Body of pancreas (tissue), 4 donors: ENCODE results near the gene TLE1. TPM values are rescaled to one million over a fixed set of nuclear protein-coding genes. Genes with fewer than 3 reads are reported as not detected.

Source experiments
- ATAC-seq: fragments of 150-250 bp; one replicate; pipeline ENCODE4 v1.9.1; 2016
- DNase-seq, 4 donors: peaks; one replicate each; pipeline ENCODE4 v3.0.0-alpha.2; 2019
- H3K27ac ChIP-seq, 4 donors: fragments of 200-600 bp; sonication (generic); 1 replicate in 3 of 4; 2 replicates in 1 of 4; pipeline versions ENCODE4 v1.5.1 to v1.6.1; 2016 to 2019; ENCODE audit warnings: mild to moderate bottlenecking in 1 of 4, mixed read lengths in 1 of 4, moderate library complexity in 1 of 4
- H3K27me3 ChIP-seq, 2 donors: fragments of 200-600 bp; sonication (generic); one replicate each; pipeline ENCODE4 v1.6.0; 2016; ENCODE audit warnings: mild to moderate bottlenecking in 1 of 2
- H3K36me3 ChIP-seq, 2 donors: fragments of 200-600 bp; sonication (generic); replicated peaks in 1 of 2; 2 replicates each; pipeline ENCODE4 v1.5.1; 2016; ENCODE audit warnings: low read depth in 2 of 2; ENCODE audit not compliant: insufficient read depth in 1 of 2
- H3K4me1 ChIP-seq: fragments of 200-600 bp; sonication (generic); one replicate; pipeline ENCODE4 v1.6.0; 2016
- H3K4me3 ChIP-seq, 2 donors: fragments of 200-600 bp; sonication (generic); 1 replicate in 1 of 2; 2 replicates in 1 of 2; pipeline ENCODE4 v1.5.1; 2016 to 2019
- H3K9me3 ChIP-seq, 3 donors: fragments of 200-600 bp; sonication (generic); 1 replicate in 2 of 3; 2 replicates in 1 of 3; pipeline ENCODE4 v1.5.1; 2016
- POLR2A ChIP-seq, 3 donors: fragments of 450-650 bp; IDR thresholded peaks; one replicate each; pipeline ENCODE4 v1.6.1; 2016; ENCODE audit warnings: antibody characterized with exemption in 3 of 3, mild to moderate bottlenecking in 2 of 3
- WGBS, 2 donors: methylation state at CpG; one replicate each; pipeline ENCODE4 v1.1.5; 2017; 5-methylcytosine and 5-hydroxymethylcytosine counted together
- intact Hi-C: fragments of 100-400 bp; cut with DNase I; formaldehyde crosslinking; loops from one replicate; pipeline ENCODE4 v1.15.1; 2023
- total RNA-seq, 2 donors: library from RNA; depleted of rRNA; stranded (reverse); fragments of >200 nt; gene quantifications; one replicate each; pipeline ENCODE4 v1.1.0, GENCODE V29; 2016
- TF ChIP-seq, protein P1 (sequence below), 7 experiments: fragments of 450-650 bp in 4 of 7; fragments of 200-600 bp in 3 of 7; sonication (generic) in 3 of 7; IDR thresholded peaks; one replicate each; pipeline ENCODE4 v1.5.1; 2016 to 2019; ENCODE audit warnings: antibody characterized with exemption in 7 of 7

TLE1 gene
- total RNA-seq, 2 donors from 2014 or later = 49.5 to 58.3 TPM

DNA sequence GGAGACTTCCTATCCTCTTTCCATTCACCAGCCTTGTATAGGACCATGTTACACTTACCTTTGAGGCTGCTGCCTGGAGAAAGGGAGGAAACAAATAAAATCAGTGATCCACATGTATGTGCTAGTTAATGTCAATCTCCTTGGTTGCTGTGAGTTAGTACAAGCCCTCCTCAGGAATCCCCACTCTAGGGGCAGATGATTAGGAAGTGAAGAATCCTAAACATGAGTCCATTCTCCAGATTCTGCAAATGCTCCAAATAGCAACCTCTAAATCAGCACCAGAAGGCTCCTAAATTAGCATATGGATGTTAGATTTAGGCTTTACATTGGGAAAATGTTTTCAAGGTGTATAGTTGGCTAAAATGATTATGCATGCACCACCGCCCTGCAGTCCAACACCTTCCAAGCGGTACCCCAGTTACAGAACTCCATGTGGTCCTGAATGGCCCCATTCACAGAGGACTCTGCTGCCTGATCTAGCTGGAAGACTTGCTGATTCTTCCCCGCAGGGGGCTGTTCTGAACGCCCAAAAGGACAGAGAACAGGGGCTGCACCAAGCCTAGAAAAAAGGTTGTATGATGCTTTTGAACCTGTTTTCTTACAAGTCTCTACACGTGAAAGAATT is 123.2 kb downstream of the TLE1 start:
- intact Hi-C loops = no loop called here
- Histone ChIP-seq H3K4me1 (peaks cover 14% of the 10 kb centered on the region), H3K4me3 (no peak overlapping the region), H3K27ac (no peak overlapping the region), H3K36me3 (no peaks in the 10 kb centered on the region), H3K9me3 (no peaks in the 10 kb centered on the region), H3K27me3 (no peaks in the 10 kb centered on the region)
- 88 to 91% methylated on average over 5 of the region's 5 CpGs for WGBS, 2 donors
- DNase-seq (no peak), ATAC-seq (no peak)
- no peak for TF ChIP-seq POLR2A (IDR thresholded peaks at IDR 0.05)
- TF ChIP-seq, protein P1, sequence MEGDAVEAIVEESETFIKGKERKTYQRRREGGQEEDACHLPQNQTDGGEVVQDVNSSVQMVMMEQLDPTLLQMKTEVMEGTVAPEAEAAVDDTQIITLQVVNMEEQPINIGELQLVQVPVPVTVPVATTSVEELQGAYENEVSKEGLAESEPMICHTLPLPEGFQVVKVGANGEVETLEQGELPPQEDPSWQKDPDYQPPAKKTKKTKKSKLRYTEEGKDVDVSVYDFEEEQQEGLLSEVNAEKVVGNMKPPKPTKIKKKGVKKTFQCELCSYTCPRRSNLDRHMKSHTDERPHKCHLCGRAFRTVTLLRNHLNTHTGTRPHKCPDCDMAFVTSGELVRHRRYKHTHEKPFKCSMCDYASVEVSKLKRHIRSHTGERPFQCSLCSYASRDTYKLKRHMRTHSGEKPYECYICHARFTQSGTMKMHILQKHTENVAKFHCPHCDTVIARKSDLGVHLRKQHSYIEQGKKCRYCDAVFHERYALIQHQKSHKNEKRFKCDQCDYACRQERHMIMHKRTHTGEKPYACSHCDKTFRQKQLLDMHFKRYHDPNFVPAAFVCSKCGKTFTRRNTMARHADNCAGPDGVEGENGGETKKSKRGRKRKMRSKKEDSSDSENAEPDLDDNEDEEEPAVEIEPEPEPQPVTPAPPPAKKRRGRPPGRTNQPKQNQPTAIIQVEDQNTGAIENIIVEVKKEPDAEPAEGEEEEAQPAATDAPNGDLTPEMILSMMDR (IDR thresholded peaks at IDR 0.05) = no peak

DNA sequence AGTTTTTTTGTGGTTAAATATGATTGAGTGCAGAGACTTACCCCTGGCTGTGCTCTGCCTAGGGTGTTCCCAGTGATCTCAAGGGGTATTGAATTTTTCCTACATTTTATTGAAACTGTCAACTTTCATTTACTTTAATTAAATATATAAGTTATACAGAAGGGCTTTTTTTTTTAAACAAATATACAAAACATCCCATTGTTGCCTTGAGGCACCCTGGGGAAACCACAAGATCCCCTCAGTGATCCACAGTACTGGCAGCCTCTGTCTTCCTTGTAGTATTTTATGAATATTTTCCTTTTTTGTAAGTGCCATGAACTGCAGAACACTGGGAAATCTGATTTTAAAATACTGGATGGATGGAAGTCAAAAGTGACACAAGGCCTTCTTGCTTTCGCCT is 123.7 kb downstream of the TLE1 start:
- ATAC-seq (peak; percentile 2), DNase-seq (no peak)
- Histone ChIP-seq H3K4me3 (no peak overlapping the region), H3K4me1 (peaks cover 14% of the 10 kb centered on the region), H3K27me3 (no peaks in the 10 kb centered on the region), H3K9me3 (no peaks in the 10 kb centered on the region), H3K27ac (no peak overlapping the region), H3K36me3 (no peaks in the 10 kb centered on the region)
- 89 to 95% methylated on average over 1 of the region's 1 CpG for WGBS, 2 donors
- TF ChIP-seq POLR2A (IDR thresholded peaks at IDR 0.05) = no peak
- TF ChIP-seq, protein P1 (IDR thresholded peaks at IDR 0.05) = no peak
- intact Hi-C loops = no loop called here

DNA sequence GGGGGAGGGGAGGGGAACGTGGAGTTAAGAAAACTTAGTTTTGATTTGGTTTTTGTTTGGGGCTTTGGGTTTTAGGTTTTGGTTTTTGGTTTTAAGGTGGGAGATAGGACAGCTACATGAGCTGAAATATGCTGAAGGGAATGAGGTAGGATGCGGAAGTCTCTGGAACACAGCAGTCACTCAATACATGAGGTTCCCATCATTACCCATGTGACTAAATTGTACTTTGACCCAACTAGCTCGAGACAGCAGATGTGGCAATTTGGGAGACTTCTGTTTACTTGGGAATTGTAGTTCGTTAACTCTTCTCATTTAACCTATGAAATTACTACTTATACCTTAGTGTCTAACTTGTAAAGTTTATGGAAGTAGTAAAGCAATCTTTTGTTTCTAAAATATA is 124.2 kb downstream of the TLE1 start:
- no peaks in the 10 kb centered on the region for H3K27me3 ChIP-seq
- ATAC-seq = peak; percentile 82
- intact Hi-C loops = no loop called here
- WGBS, 2 donors = 37 to 38% methylated on average over 4 of the region's 4 CpGs
- no peaks in the 10 kb centered on the region for H3K36me3 ChIP-seq
- DNase-seq = peak in 3 of 4 donors; percentile 32 to 41 (median 37)
- no peak overlapping the region for H3K4me3 ChIP-seq
- no peak overlapping the region for H3K27ac ChIP-seq
- TF ChIP-seq, protein P1 (IDR thresholded peaks at IDR 0.05) = no peak
- TF ChIP-seq POLR2A (IDR thresholded peaks at IDR 0.05) = no peak
- peaks cover 14% of the 10 kb centered on the region for H3K4me1 ChIP-seq
- no peaks in the 10 kb centered on the region for H3K9me3 ChIP-seq

DNA sequence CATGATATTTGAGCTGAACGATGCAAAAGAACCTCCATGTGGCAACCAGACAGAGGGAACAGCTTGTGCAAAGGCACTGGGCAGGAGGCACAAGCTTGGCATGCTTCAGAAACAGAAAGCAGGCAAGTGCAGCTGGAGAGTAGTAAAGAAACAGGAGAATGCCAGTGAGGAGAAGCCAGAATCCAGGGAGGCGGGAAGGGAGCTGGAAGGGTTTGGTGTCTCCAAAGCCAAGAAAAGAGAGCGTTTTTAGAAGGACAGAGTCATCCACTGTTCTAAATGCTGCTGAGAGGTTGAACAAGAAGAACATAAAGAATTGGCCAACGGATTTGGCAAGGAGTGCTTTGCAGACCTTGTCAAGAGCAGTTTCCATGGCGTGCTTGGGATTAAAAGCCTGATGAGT is 124.7 kb downstream of the TLE1 start:
- TF ChIP-seq, protein P1 (IDR thresholded peaks at IDR 0.05) = no peak
- TF ChIP-seq POLR2A (IDR thresholded peaks at IDR 0.05) = no peak
- Histone ChIP-seq H3K4me3 (no peak overlapping the region), H3K27ac (no peak overlapping the region), H3K36me3 (no peaks in the 10 kb centered on the region), H3K9me3 (no peaks in the 10 kb centered on the region), H3K27me3 (no peaks in the 10 kb centered on the region), H3K4me1 (peaks cover 18% of the 10 kb centered on the region)
- no peak for ATAC-seq
- 74 to 85% methylated on average over 5 of the region's 5 CpGs for WGBS, 2 donors
- DNase-seq = no peak
- intact Hi-C loops = no loop called here

DNA sequence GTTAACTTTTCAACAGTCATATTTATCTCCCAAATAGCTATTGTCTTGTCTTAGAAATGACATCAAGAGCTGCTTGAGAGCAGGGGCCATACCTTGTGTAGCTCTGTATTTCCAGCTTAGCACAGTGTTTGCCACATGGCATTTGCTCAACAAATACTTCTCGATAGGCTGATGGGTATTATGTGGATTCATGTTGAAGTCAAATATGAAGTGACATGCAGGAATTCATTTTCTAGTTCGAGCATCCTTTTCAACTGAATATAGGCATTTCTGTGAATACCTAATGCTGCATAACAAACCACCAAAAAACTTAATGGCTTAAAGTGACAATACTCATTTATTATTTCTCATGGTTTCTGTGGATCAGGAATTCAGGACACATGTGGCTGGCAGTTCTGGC is 125.6 kb downstream of the TLE1 start:
- WGBS, 2 donors = 93 to 94% methylated on average over 2 of the region's 2 CpGs
- intact Hi-C loops = no loop called here
- Histone ChIP-seq H3K4me1 (peaks cover 27% of the 10 kb centered on the region), H3K27ac (peak overlapping the region in 1 of 4 donors; percentile 79), H3K36me3 (no peaks in the 10 kb centered on the region), H3K4me3 (no peak overlapping the region), H3K27me3 (no peaks in the 10 kb centered on the region), H3K9me3 (no peaks in the 10 kb centered on the region)
- DNase-seq (no peak), ATAC-seq (no peak)
- no peak for TF ChIP-seq POLR2A (IDR thresholded peaks at IDR 0.05)
- TF ChIP-seq, protein P1 (IDR thresholded peaks at IDR 0.05) = no peak
